ENCODE results near the gene GRIFIN. TPM values are rescaled to one million over a fixed set of nuclear protein-coding genes. Genes with fewer than 3 reads are reported as not detected.

GRIFIN gene
- total RNA-seq, 1 donor from 2014 or later = not detected

- TF ChIP-seq CTCF (IDR thresholded peaks at IDR 0.05; ENCODE audit: unreplicated experiment) = no peak
Observed at GRCh38 chr7:2488272-2488645, 12.1 kb upstream of the GRIFIN start.

GRCh38 chr7:2487586-2488271 lies 11.5 kb upstream of the GRIFIN start:
- no peaks in the 10 kb centered on the region for H3K27me3 Mint-ChIP-seq (ENCODE audit: low read depth)
- H3K36me3 Mint-ChIP-seq = no peaks in the 10 kb centered on the region
- no peak for DNase-seq (ENCODE audit: low spot score in 2 of 2, unreplicated experiment in 2 of 2)
- H3K9me3 Mint-ChIP-seq = no peaks in the 10 kb centered on the region
- no peak overlapping the region for H3K4me3 Mint-ChIP-seq
- peaks cover 3% of the 10 kb centered on the region for H3K4me1 Mint-ChIP-seq
- H3K27ac Mint-ChIP-seq = no peak overlapping the region
- TF ChIP-seq CTCF (IDR thresholded peaks at IDR 0.05; ENCODE audit: unreplicated experiment) = no peak

More at GRCh38 chr7:2488272-2488645, 12.1 kb upstream of the GRIFIN start:
- H3K4me1 Mint-ChIP-seq = peaks cover 3% of the 10 kb centered on the region
- H3K4me3 Mint-ChIP-seq = no peak overlapping the region
- no peaks in the 10 kb centered on the region for H3K9me3 Mint-ChIP-seq
- DNase-seq (ENCODE audit: low spot score in 2 of 2, unreplicated experiment in 2 of 2) = no peak
- peak overlapping the region; percentile 54 for H3K27ac Mint-ChIP-seq
- H3K36me3 Mint-ChIP-seq = no peaks in the 10 kb centered on the region
- H3K27me3 Mint-ChIP-seq (ENCODE audit: low read depth) = no peaks in the 10 kb centered on the region

GRCh38 chr7:2484868-2485267 lies 8.7 kb upstream of the GRIFIN start:
- TF ChIP-seq CTCF (IDR thresholded peaks at IDR 0.05; ENCODE audit: unreplicated experiment) = no peak
- Mint-ChIP-seq H3K27ac (no peak overlapping the region), H3K4me3 (no peak overlapping the region), H3K9me3 (no peaks in the 10 kb centered on the region), H3K36me3 (no peaks in the 10 kb centered on the region), H3K27me3 (ENCODE audit: low read depth) (no peaks in the 10 kb centered on the region), H3K4me1 (peaks cover 3% of the 10 kb centered on the region)
- DNase-seq (ENCODE audit: low spot score in 2 of 2, unreplicated experiment in 2 of 2) = no peak

GRCh38 chr7:2483494-2483893 lies 7.3 kb upstream of the GRIFIN start:
- no peak for DNase-seq (ENCODE audit: low spot score in 2 of 2, unreplicated experiment in 2 of 2)
- no peaks in the 10 kb centered on the region for H3K9me3 Mint-ChIP-seq
- no peaks in the 10 kb centered on the region for H3K36me3 Mint-ChIP-seq
- peaks cover 3% of the 10 kb centered on the region for H3K4me1 Mint-ChIP-seq
- no peaks in the 10 kb centered on the region for H3K27me3 Mint-ChIP-seq (ENCODE audit: low read depth)
- H3K27ac Mint-ChIP-seq = no peak overlapping the region
- TF ChIP-seq CTCF (IDR thresholded peaks at IDR 0.05; ENCODE audit: unreplicated experiment) = no peak
- no peak overlapping the region for H3K4me3 Mint-ChIP-seq

GRCh38 chr7:2482725-2483451 lies 6.7 kb upstream of the GRIFIN start:
- no peak for TF ChIP-seq CTCF (IDR thresholded peaks at IDR 0.05; ENCODE audit: unreplicated experiment)
- no peaks in the 10 kb centered on the region for H3K36me3 Mint-ChIP-seq
- no peak for DNase-seq (ENCODE audit: low spot score in 2 of 2, unreplicated experiment in 2 of 2)
- no peaks in the 10 kb centered on the region for H3K27me3 Mint-ChIP-seq (ENCODE audit: low read depth)
- H3K27ac Mint-ChIP-seq = no peak overlapping the region
- no peak overlapping the region for H3K4me3 Mint-ChIP-seq
- H3K4me1 Mint-ChIP-seq = peaks cover 3% of the 10 kb centered on the region
- no peaks in the 10 kb centered on the region for H3K9me3 Mint-ChIP-seq
